ENCODE measurements around the gene CIPC.
A peak's percentile ranks its signal among the peaks of the same experiment; 100 is the strongest.

Gene CIPC

GRCh38 chr14:77069551-77069950 lies 28.5 kb upstream of the CIPC start:
- no peak for DNase-seq (ENCODE audit: low spot score)

- DNase-seq (ENCODE audit: low spot score) = no peak
These were observed 26.1 kb upstream of the CIPC start for GRCh38 chr14:77071938-77072388.

- no peak for DNase-seq (ENCODE audit: low spot score)
These were observed 23.1 kb upstream of the CIPC start for GRCh38 chr14:77074969-77075368.

- DNase-seq (ENCODE audit: low spot score) = no peak
These were observed 21.9 kb upstream of the CIPC start for GRCh38 chr14:77076113-77076631.

GRCh38 chr14:77077040-77077439 lies 21.0 kb upstream of the CIPC start:
- no peak for DNase-seq (ENCODE audit: low spot score)

- no peak for DNase-seq (ENCODE audit: low spot score)
These were observed 15.7 kb upstream of the CIPC start for GRCh38 chr14:77082356-77082755.

GRCh38 chr14:77083082-77083481 lies 15.0 kb upstream of the CIPC start:
- no peak for DNase-seq (ENCODE audit: low spot score)

- no peak for DNase-seq (ENCODE audit: low spot score)
These were observed 13.1 kb upstream of the CIPC start for GRCh38 chr14:77084985-77085384.

- no peak for DNase-seq (ENCODE audit: low spot score)
These were observed 12.5 kb upstream of the CIPC start for GRCh38 chr14:77085538-77085937.

GRCh38 chr14:77086017-77086727 lies 11.9 kb upstream of the CIPC start:
- no peak for DNase-seq (ENCODE audit: low spot score)

- DNase-seq (ENCODE audit: low spot score) = no peak
These were observed 11.1 kb upstream of the CIPC start for GRCh38 chr14:77086951-77087350.

GRCh38 chr14:77087631-77088030 lies 10.4 kb upstream of the CIPC start:
- no peak for DNase-seq (ENCODE audit: low spot score)

GRCh38 chr14:77088219-77088618 lies 9.8 kb upstream of the CIPC start:
- no peak for DNase-seq (ENCODE audit: low spot score)

GRCh38 chr14:77088645-77089044 lies 9.4 kb upstream of the CIPC start:
- no peak for DNase-seq (ENCODE audit: low spot score)

GRCh38 chr14:77091518-77091917 lies 6.5 kb upstream of the CIPC start:
- no peak for DNase-seq (ENCODE audit: low spot score)

GRCh38 chr14:77092676-77093075 lies 5.4 kb upstream of the CIPC start:
- DNase-seq (ENCODE audit: low spot score) = no peak

- DNase-seq (ENCODE audit: low spot score) = peak; percentile 48
These were observed 3.3 kb upstream of the CIPC start for GRCh38 chr14:77094672-77095284.

- DNase-seq (ENCODE audit: low spot score) = no peak
These were observed 905 bp upstream of the CIPC start for GRCh38 chr14:77097006-77097699.

GRCh38 chr14:77098529-77099353 lies 683 bp downstream of the CIPC start:
- DNase-seq (ENCODE audit: low spot score) = no peak

GRCh38 chr14:77099425-77100167 lies 1.5 kb downstream of the CIPC start:
- DNase-seq (ENCODE audit: low spot score) = no peak

- DNase-seq (ENCODE audit: low spot score) = no peak
These were observed 2.9 kb downstream of the CIPC start for GRCh38 chr14:77100961-77101360.
